GM12878 (cell line): Measurements from ENCODE around the gene DCLK2. TPM values are rescaled to one million over a fixed set of nuclear protein-coding genes. Genes with fewer than 3 reads are reported as not detected.

Experiments used
- ATAC-seq: fragments of 200-7000 bp; cut with Tn5 transposase; 3 replicates; pipeline ENCODE4 v1.9.1; 2020; ENCODE audit warnings: mild to moderate bottlenecking, moderate library complexity
- BruUV-seq: library from RNA; stranded (reverse); fragments of 400-500 nt; replicated peaks from 2 replicates; lab custom pipeline; 2021; lab: Mats Ljungman, UMichigan
- CTCF ChIA-PET: fragments of 300-600 bp; sonication (Branson Sonifier 250); formaldehyde crosslinking; extraction: SDS; loops from one replicate; lab custom pipeline; 2021; ENCODE audit warnings: inconsistent platforms; lab: Yijun Ruan, JAX
- POLR2A ChIA-PET: fragments of 350-600 bp; formaldehyde crosslinking; extraction: SDS; loops from one replicate; lab custom pipeline; 2021; ENCODE audit warnings: inconsistent platforms; lab: Charles Lee
- RAD21 ChIA-PET: fragments of 300-600 bp; sonication (Branson Sonifier 250); formaldehyde crosslinking; loops from one replicate; lab custom pipeline; 2023; ENCODE audit warnings: antibody characterized with exemption; ENCODE audit not compliant: unreplicated experiment; lab: Charles Lee
- SMC1A ChIA-PET: fragments of 300-600 bp; sonication (Branson Sonifier 250); formaldehyde crosslinking; loops from one replicate; lab custom pipeline; 2023; ENCODE audit not compliant: unreplicated experiment, uncharacterized antibody; lab: Charles Lee
- DNase-seq: peaks from one replicate; pipeline ENCODE4 v3.0.0-alpha.2; 2011; ENCODE audit warnings: low read depth, low spot score
- FAIRE-seq: peaks from 3 replicates; lab custom pipeline; 2011; peaks lifted over from hg19 to GRCh38; lab: Jason Lieb, UNC
- H2AFZ ChIP-seq: 2 replicates; pipeline ENCODE4 v1.6.0; 2011; ENCODE audit warnings: low read depth, low read length, control low read depth; ENCODE audit not compliant: control insufficient read depth
- H3K27ac ChIP-seq: 2 replicates; pipeline ENCODE4 v1.5.1; 2011; ENCODE audit warnings: control low read depth; ENCODE audit not compliant: control insufficient read depth, insufficient read depth
- H3K27me3 ChIP-seq, 2 experiments: replicated peaks in 1 of 2; 2 replicates each; pipeline versions ENCODE4 v1.6.0 to v1.6.1; 2011; ENCODE audit warnings: low read length in 1 of 2; ENCODE audit not compliant: control insufficient read depth in 2 of 2, insufficient read depth in 2 of 2
- H3K36me3 ChIP-seq, 2 experiments: 2 replicates each; pipeline ENCODE4 v1.5.1; 2011; ENCODE audit warnings: low read length in 1 of 2; ENCODE audit not compliant: control insufficient read depth in 2 of 2, insufficient read depth in 2 of 2
- H3K4me1 ChIP-seq: 2 replicates; pipeline ENCODE4 v1.6.1; 2011; ENCODE audit warnings: mild to moderate bottlenecking, low read length, moderate library complexity, mixed read lengths; ENCODE audit not compliant: control insufficient read depth, insufficient read depth
- H3K4me2 ChIP-seq: 2 replicates; pipeline ENCODE4 v1.6.0; 2011; ENCODE audit warnings: control low read depth; ENCODE audit not compliant: control insufficient read depth, insufficient read depth
- H3K4me3 ChIP-seq: fragments of 200-600 bp; sonication (generic); 2 replicates; pipeline ENCODE4 v1.5.1; 2016
- H3K79me2 ChIP-seq: 2 replicates; pipeline ENCODE4 v1.6.0; 2011; ENCODE audit warnings: low read length; ENCODE audit not compliant: control insufficient read depth, insufficient read depth
- H3K9ac ChIP-seq: 2 replicates; pipeline ENCODE4 v1.8.0; 2011; ENCODE audit warnings: low read length, control low read depth, mixed read lengths; ENCODE audit not compliant: control insufficient read depth, insufficient read depth
- H3K9me3 ChIP-seq: replicated peaks from 3 replicates; pipeline ENCODE4 v1.5.1; 2011; ENCODE audit warnings: mild to moderate bottlenecking, low read length; ENCODE audit not compliant: control insufficient read depth, insufficient read depth
- H4K20me1 ChIP-seq: 2 replicates; pipeline ENCODE4 v1.6.0; 2011; ENCODE audit not compliant: control insufficient read depth, insufficient read depth
- CHD4 ChIP-seq: fragments of 200-600 bp; sonication (generic); IDR thresholded peaks from 2 replicates; pipeline ENCODE4 v1.6.1; 2016; ENCODE audit warnings: mild to moderate bottlenecking
- E2F8 ChIP-seq: fragments of 450-650 bp; IDR thresholded peaks from 2 replicates; pipeline ENCODE4 v1.6.1; 2018; ENCODE audit warnings: mild to moderate bottlenecking, low read depth, moderate library complexity; ENCODE audit not compliant: partially characterized antibody
- HDGF ChIP-seq: fragments of 450-650 bp; IDR thresholded peaks from 2 replicates; pipeline ENCODE4 v1.6.1; 2016; ENCODE audit warnings: antibody characterized with exemption
- NFYB ChIP-seq: IDR thresholded peaks from 2 replicates; pipeline ENCODE4 v1.6.1; 2011; ENCODE audit warnings: low read depth, mild to moderate bottlenecking, low read length, improper control_type of control experiment, moderate library complexity; ENCODE audit not compliant: insufficient read depth
- POU2F2 ChIP-seq: IDR thresholded peaks from 3 replicates; pipeline ENCODE4 v1.6.1; 2011; ENCODE audit warnings: low read depth, mild to moderate bottlenecking, low read length, borderline replicate concordance
- RB1 ChIP-seq: fragments of 450-650 bp; formaldehyde crosslinking; IDR thresholded peaks from 2 replicates; pipeline ENCODE4 v1.6.1; 2017; ENCODE audit warnings: mild to moderate bottlenecking, borderline replicate concordance
- SMC3 ChIP-seq: IDR thresholded peaks from 2 replicates; pipeline ENCODE4 v1.6.1; 2011; ENCODE audit warnings: low read length, improper control_type of control experiment, borderline replicate concordance
- WGBS: methylation state at CpG from one replicate; pipeline ENCODE4 v1.1.6; 2016; ENCODE audit warnings: low lambda C conversion rate; ENCODE audit not compliant: insufficient replicate concordance, insufficient coverage; ENCODE audit errors: missing lambda C conversion rate; 5-methylcytosine and 5-hydroxymethylcytosine counted together
- in situ Hi-C: fragments of 300-500 bp; cut with MboI; formaldehyde crosslinking; loops from 9 replicates; pipeline ENCODE4 v1.14.3; 2018; ENCODE audit warnings: mixed read lengths
- intact Hi-C: fragments of 100-400 bp; cut with micrococcal nuclease; formaldehyde crosslinking; loops from one replicate; pipeline ENCODE4 v1.14.2; 2022; ENCODE audit not compliant: unreplicated experiment
- polyA plus RNA-seq, 11 experiments: library from polyadenylated mRNA; depleted of rRNA in 4 of 11; unstranded in 6 of 11; stranded (reverse) in 5 of 11; fragments of >200 nt; fragmentation: Nextera tagmentation in 4 of 11; fragmentation: Illumina TruSeq in 1 of 11; extraction: Ambion mirVana in 4 of 11; extraction: Trizol in 1 of 11; gene quantifications; 1 replicate in 1 of 11; 2 replicates in 10 of 11; pipeline versions ENCODE4 v1.2.1 to v1.2.3, GENCODE V29; 2011 to 2016; ENCODE audit warnings: inconsistent platforms in 2 of 11, missing spikeins in 2 of 11, low read depth in 1 of 11
- total RNA-seq, 4 experiments: library from RNA; depleted of rRNA in 3 of 4; stranded (reverse); fragments of >200 nt in 3 of 4; fragmentation: Illumina TruSeq in 1 of 4; extraction: Trizol in 1 of 4; gene quantifications; 2 replicates each; pipeline versions ENCODE4 v1.2.1 to v1.2.3, GENCODE V29; 2013 to 2021
- TF ChIP-seq, protein P1 (sequence below): fragments of 450-650 bp; IDR thresholded peaks from 2 replicates; pipeline ENCODE4 v1.6.1; 2017; ENCODE audit warnings: low read depth, mild to moderate bottlenecking, moderate library complexity

The DCLK2 gene
- total and polyA plus RNA-seq, 10 of the 15 experiments (the other 5 are each of a cell fraction or from before 2014, with no cell fraction given) = not detected

GRCh38 chr4:150244600-150244999 lies 166.4 kb downstream of the DCLK2 start (continued):
- TF ChIP-seq, protein P1, sequence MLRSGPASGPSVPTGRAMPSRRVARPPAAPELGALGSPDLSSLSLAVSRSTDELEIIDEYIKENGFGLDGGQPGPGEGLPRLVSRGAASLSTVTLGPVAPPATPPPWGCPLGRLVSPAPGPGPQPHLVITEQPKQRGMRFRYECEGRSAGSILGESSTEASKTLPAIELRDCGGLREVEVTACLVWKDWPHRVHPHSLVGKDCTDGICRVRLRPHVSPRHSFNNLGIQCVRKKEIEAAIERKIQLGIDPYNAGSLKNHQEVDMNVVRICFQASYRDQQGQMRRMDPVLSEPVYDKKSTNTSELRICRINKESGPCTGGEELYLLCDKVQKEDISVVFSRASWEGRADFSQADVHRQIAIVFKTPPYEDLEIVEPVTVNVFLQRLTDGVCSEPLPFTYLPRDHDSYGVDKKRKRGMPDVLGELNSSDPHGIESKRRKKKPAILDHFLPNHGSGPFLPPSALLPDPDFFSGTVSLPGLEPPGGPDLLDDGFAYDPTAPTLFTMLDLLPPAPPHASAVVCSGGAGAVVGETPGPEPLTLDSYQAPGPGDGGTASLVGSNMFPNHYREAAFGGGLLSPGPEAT = no peak
- TF ChIP-seq, all 136 proteins: peak for 0

- in situ Hi-C loops (no loop called here), intact Hi-C loops (no loop called here)
- H4K20me1 ChIP-seq = no peaks in the 10 kb centered on the region
- TF ChIP-seq CHD4 (no peak), POU2F2 (no peak), E2F8 (no peak), HDGF (no peak), SMC3 (no peak), NFYB (no peak), RB1 (no peak)
- FAIRE-seq (no peak), DNase-seq (no peak), ATAC-seq (no peak)
- H3K79me2 ChIP-seq = no peaks in the 10 kb centered on the region
- H3K9me3 ChIP-seq = no peaks in the 10 kb centered on the region
- WGBS = 51% methylated on average over 7 of the region's 7 CpGs
- no peak overlapping the region for H2AFZ ChIP-seq
- H3K27me3 ChIP-seq = no peaks in the 10 kb centered on the region; a peak in 1 of 4 replicates
- no peak overlapping the region for H3K9ac ChIP-seq
- H3K4me3 ChIP-seq = no peak overlapping the region
- RAD21 ChIA-PET = no interaction called here
- H3K4me2 ChIP-seq = no peak overlapping the region
- SMC1A ChIA-PET = no interaction called here
- no TSS peak for BruUV-seq
- POLR2A ChIA-PET = no interaction called here
- H3K27ac ChIP-seq = no peak overlapping the region
- CTCF ChIA-PET = interaction anchor here (1.6 to 1.9 kb wide), 2 partner anchors 620 kb away, joined by 4 to 5 read pairs; no protein-coding TSS in a partner anchor
- H3K4me1 ChIP-seq = no peaks in the 10 kb centered on the region
- no peaks in the 10 kb centered on the region for H3K36me3 ChIP-seq
These were observed 168.9 kb downstream of the DCLK2 start for GRCh38 chr4:150247184-150247583.
